Tibial nerve (tissue), 3 donors: Measurements from ENCODE around the gene TMIGD1.

ENCODE experiments used
- CTCF ChIP-seq, 5 experiments: fragments of 200-600 bp in 3 of 5; fragments of 450-650 bp in 2 of 5; sonication (generic) in 3 of 5; IDR thresholded peaks; one replicate each; pipeline ENCODE4 v1.5.1; 2016 to 2019; ENCODE audit warnings: antibody characterized with exemption in 5 of 5, mild to moderate bottlenecking in 3 of 5, moderate library complexity in 2 of 5
- POLR2A ChIP-seq, 2 donors: fragments of 450-650 bp; IDR thresholded peaks; one replicate each; pipeline ENCODE4 v1.6.1; 2017; ENCODE audit warnings: antibody characterized with exemption in 2 of 2, mild to moderate bottlenecking in 2 of 2, moderate library complexity in 2 of 2

- no peak for TF ChIP-seq CTCF (IDR thresholded peaks at IDR 0.05)
- TF ChIP-seq POLR2A (IDR thresholded peaks at IDR 0.05) = no peak
These were observed at the start of gene TMIGD1 for GRCh38 chr17:30333503-30334360.
